B cell (primary cell): ENCODE data around the gene OSBPL5. TPM values are rescaled to one million over a fixed set of nuclear protein-coding genes. Genes with fewer than 3 reads are reported as not detected.

ENCODE experiments used
- ATAC-seq: fragments of 200-7000 bp; cut with Tn5 transposase; one replicate; pipeline ENCODE4 v1.10.0; 2021; ENCODE audit warnings: low read depth, mild to moderate bottlenecking, moderate number of reproducible peaks, moderate library complexity
- CTCF ChIA-PET: fragments of 350-600 bp; sonication (Branson Sonifier 250); formaldehyde crosslinking; loops from one replicate; lab custom pipeline; 2021; ENCODE audit warnings: antibody characterized with exemption, inconsistent platforms; lab: Charles Lee
- POLR2A ChIA-PET: fragments of 350-600 bp; sonication (Branson Sonifier 250); formaldehyde crosslinking; loops from one replicate; lab custom pipeline; 2021; ENCODE audit warnings: antibody characterized with exemption; lab: Charles Lee
- DNase-seq: peaks from one replicate; pipeline ENCODE4 v3.0.0; 2013
- H2AFZ ChIP-seq: 2 replicates; pipeline ENCODE4 v1.6.1; 2012; ENCODE audit warnings: mild to moderate bottlenecking, low read depth, low read length; ENCODE audit not compliant: insufficient read depth, poor library complexity, severe bottlenecking
- H3K27ac ChIP-seq, 2 donors: 1 replicate in 1 of 2; 2 replicates in 1 of 2; pipeline ENCODE4 v1.5.1; 2012 to 2013; ENCODE audit warnings: low read length in 2 of 2, mild to moderate bottlenecking in 2 of 2, moderate library complexity in 1 of 2
- H3K27me3 ChIP-seq, 4 experiments: fragments of 200-600 bp in 1 of 4; sonication (generic) in 1 of 4; replicated peaks in 1 of 4; 1 replicate in 2 of 4; 2 replicates in 2 of 4; pipeline versions ENCODE4 v1.6.1 to v1.7.0; 2013 to 2016; ENCODE audit warnings: low read length in 3 of 4, mild to moderate bottlenecking in 2 of 4, mixed read lengths in 1 of 4, moderate library complexity in 1 of 4; ENCODE audit not compliant: insufficient read depth in 4 of 4, control insufficient read depth in 3 of 4; ENCODE audit errors: control extremely low read depth in 1 of 4
- H3K36me3 ChIP-seq, 2 experiments: replicated peaks in 1 of 2; 1 replicate in 1 of 2; 2 replicates in 1 of 2; pipeline versions ENCODE4 v1.6.1 to v1.7.1; 2013; ENCODE audit warnings: low read length in 1 of 2; ENCODE audit not compliant: insufficient read depth in 2 of 2, control insufficient read depth in 1 of 2; ENCODE audit errors: control extremely low read depth in 1 of 2, extremely low read depth in 1 of 2
- H3K4me1 ChIP-seq, 2 donors: fragments of 200-600 bp in 1 of 2; sonication (generic) in 1 of 2; 1 replicate in 1 of 2; 2 replicates in 1 of 2; pipeline versions ENCODE4 v1.5.1 to v1.6.1; 2013 to 2017; ENCODE audit warnings: low read length in 2 of 2; ENCODE audit not compliant: control insufficient read depth in 2 of 2, insufficient read depth in 2 of 2
- H3K4me2 ChIP-seq: replicated peaks from 2 replicates; pipeline ENCODE3; 2012; ENCODE audit warnings: mild to moderate bottlenecking, low read depth, low read length; ENCODE audit not compliant: poor library complexity, severe bottlenecking
- H3K4me3 ChIP-seq, 5 experiments: fragments of 200-600 bp in 1 of 5; sonication (generic) in 1 of 5; 1 replicate in 3 of 5; 2 replicates in 2 of 5; pipeline versions ENCODE4 v1.5.1 to v1.7.0; 2011 to 2016; ENCODE audit warnings: low read length in 4 of 5, mild to moderate bottlenecking in 4 of 5, low read depth in 2 of 5, control low read depth in 1 of 5, moderate library complexity in 1 of 5; ENCODE audit not compliant: insufficient read depth in 1 of 5; ENCODE audit errors: control extremely low read depth in 1 of 5, extremely low read depth in 1 of 5
- H3K79me2 ChIP-seq: fragments of 200-600 bp; sonication (generic); one replicate; pipeline ENCODE4 v1.6.0; 2016; ENCODE audit warnings: low read length; ENCODE audit not compliant: control insufficient read depth, insufficient read depth
- H3K9ac ChIP-seq: fragments of 200-600 bp; sonication (generic); 2 replicates; pipeline ENCODE4 v1.6.1; 2017; ENCODE audit warnings: mild to moderate bottlenecking, low read length, moderate library complexity
- H3K9me3 ChIP-seq, 3 donors: one replicate each; pipeline versions ENCODE4 v1.6.1 to v1.7.1; 2013; ENCODE audit warnings: low read length in 2 of 3; ENCODE audit not compliant: control insufficient read depth in 2 of 3, insufficient read depth in 1 of 3; ENCODE audit errors: control extremely low read depth in 1 of 3
- H4K20me1 ChIP-seq: 2 replicates; pipeline ENCODE4 v1.6.0; 2012; ENCODE audit warnings: mild to moderate bottlenecking, low read length; ENCODE audit not compliant: insufficient read depth, control insufficient read depth, poor library complexity, severe bottlenecking
- H3K27ac Mint-ChIP-seq: one replicate; pipeline ENCODE4 v1.8.0; 2021; ENCODE audit warnings: mixed read lengths
- H3K27me3 Mint-ChIP-seq: one replicate; pipeline ENCODE4 v1.8.0; 2021; ENCODE audit warnings: mixed read lengths
- H3K4me1 Mint-ChIP-seq: one replicate; pipeline ENCODE4 v1.8.0; 2021; ENCODE audit warnings: mixed read lengths
- H3K4me3 Mint-ChIP-seq: one replicate; pipeline ENCODE4 v1.8.0; 2021; ENCODE audit warnings: mixed read lengths
- H3K9me3 Mint-ChIP-seq: one replicate; pipeline ENCODE4 v1.8.0; 2022; ENCODE audit warnings: mixed read lengths; ENCODE audit not compliant: insufficient read depth
- EZH2 ChIP-seq: IDR thresholded peaks from 2 replicates; pipeline ENCODE4 v1.6.1; 2012; ENCODE audit warnings: borderline replicate concordance, low read depth, mild to moderate bottlenecking, moderate library complexity, low read length; ENCODE audit not compliant: insufficient read depth, poor library complexity, severe bottlenecking
- WGBS: methylation state at CpG from one replicate; pipeline ENCODE4 v1.1.5; 2013; ENCODE audit warnings: missing lambda C conversion rate; ENCODE audit not compliant: insufficient coverage; 5-methylcytosine and 5-hydroxymethylcytosine counted together
- intact Hi-C: fragments of 100-400 bp; cut with micrococcal nuclease; formaldehyde crosslinking; loops from one replicate; pipeline ENCODE4 v1.10.0; 2022
- polyA plus RNA-seq: library from polyadenylated mRNA; depleted of rRNA; stranded (reverse); fragments of >200 nt; gene quantifications from 2 replicates; pipeline ENCODE4 v1.2.3, GENCODE V29; 2012
- total RNA-seq, 2 donors: library from RNA; stranded (reverse); fragments of 120-200 nt in 1 of 2; gene quantifications; 1 replicate in 1 of 2; 2 replicates in 1 of 2; pipeline versions ENCODE4 v1.2.3 to v1.2.4, GENCODE V29; 2013 to 2022
- TF ChIP-seq, protein P1 (sequence below): fragments of 200-600 bp; IDR thresholded peaks from one replicate; pipeline ENCODE4 v1.8.0; 2022; ENCODE audit warnings: antibody characterized with exemption, mild to moderate bottlenecking

OSBPL5 gene
- total and polyA plus RNA-seq, 2 donors (not counting 1 experiment from before 2014, with no cell fraction given): 0.15 to 1.2 TPM

DNA sequence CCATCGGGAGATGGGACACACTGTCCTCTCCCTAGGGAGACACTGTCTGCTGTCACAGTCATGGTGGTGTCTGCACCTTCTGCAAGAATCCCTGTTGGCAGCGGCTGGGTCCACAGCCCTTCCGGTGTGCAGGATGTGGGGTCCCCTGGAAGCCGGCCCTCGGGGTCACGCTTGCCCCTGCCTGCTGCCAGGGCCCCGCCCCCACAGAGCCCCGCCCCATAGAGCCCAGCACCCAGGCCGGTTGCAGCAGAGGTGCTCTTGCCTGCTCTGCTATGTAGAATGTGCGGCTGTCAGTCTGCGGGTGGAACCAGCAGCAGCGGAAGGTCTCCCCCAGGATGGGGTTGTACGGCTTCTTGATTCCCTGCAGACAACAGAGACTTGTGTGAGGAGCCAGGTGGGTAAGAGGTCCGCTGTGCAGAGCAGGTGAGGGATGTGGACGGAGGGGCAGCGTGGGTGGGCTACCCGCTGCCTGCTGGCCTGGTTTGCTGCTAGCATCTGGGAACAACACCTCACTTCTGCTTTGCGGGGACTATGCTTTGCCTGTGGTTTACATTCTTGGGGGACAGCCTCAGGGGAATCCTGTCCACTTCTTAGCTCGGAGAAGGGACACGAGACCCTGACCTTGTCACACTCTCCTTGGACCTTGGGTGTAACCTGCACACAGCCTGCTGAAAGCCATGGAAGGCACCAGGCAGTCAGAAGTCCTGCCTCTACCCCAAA, 63.0 kb downstream of the OSBPL5 start:
- POLR2A ChIA-PET: no interaction called here
- Mint-ChIP-seq H3K27ac (no peak overlapping the region), H3K4me1 (no peaks in the 10 kb centered on the region), H3K4me3 (no peak overlapping the region), H3K27me3 (peaks cover 5% of the 10 kb centered on the region), H3K9me3 (no peaks in the 10 kb centered on the region)
- Histone ChIP-seq H3K9me3 (no peaks in the 10 kb centered on the region), H2AFZ (no peak overlapping the region), H3K27me3 (no peaks in the 10 kb centered on the region), H3K4me1 (no peaks in the 10 kb centered on the region), H3K4me3 (no peak overlapping the region), H3K9ac (no peak overlapping the region), H3K36me3 (no peaks in the 10 kb centered on the region), H4K20me1 (no peaks in the 10 kb centered on the region), H3K27ac (no peak overlapping the region), H3K79me2 (no peaks in the 10 kb centered on the region), H3K4me2 (no peak overlapping the region)
- CTCF ChIA-PET: no interaction called here
- WGBS: 85% methylated on average over 20 of the region's 20 CpGs
- no peak for TF ChIP-seq EZH2
- TF ChIP-seq, protein P1, sequence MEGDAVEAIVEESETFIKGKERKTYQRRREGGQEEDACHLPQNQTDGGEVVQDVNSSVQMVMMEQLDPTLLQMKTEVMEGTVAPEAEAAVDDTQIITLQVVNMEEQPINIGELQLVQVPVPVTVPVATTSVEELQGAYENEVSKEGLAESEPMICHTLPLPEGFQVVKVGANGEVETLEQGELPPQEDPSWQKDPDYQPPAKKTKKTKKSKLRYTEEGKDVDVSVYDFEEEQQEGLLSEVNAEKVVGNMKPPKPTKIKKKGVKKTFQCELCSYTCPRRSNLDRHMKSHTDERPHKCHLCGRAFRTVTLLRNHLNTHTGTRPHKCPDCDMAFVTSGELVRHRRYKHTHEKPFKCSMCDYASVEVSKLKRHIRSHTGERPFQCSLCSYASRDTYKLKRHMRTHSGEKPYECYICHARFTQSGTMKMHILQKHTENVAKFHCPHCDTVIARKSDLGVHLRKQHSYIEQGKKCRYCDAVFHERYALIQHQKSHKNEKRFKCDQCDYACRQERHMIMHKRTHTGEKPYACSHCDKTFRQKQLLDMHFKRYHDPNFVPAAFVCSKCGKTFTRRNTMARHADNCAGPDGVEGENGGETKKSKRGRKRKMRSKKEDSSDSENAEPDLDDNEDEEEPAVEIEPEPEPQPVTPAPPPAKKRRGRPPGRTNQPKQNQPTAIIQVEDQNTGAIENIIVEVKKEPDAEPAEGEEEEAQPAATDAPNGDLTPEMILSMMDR: no peak
- intact Hi-C loops: no loop called here
- ATAC-seq (no peak), DNase-seq (no peak)

DNA sequence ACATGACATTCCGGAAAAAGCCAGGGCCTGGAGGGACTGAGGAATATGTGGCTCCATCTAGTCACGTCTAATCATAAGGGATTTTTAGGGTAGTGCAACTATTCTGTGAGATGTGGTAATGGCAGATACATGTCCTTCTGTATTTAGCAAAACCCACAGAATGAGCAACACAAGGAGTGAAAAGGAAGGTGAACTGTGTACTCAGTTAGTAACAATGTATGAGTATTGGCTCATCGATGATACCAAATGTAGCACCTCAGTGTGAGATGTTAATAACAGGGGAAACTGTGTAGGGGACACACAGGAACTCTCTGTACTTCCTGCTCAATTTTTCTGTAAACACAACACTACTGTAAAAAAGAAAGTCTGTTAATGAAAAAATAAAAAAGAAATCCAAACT, 65.9 kb downstream of the OSBPL5 start:
- Mint-ChIP-seq H3K27me3 (peaks cover 10% of the 10 kb centered on the region), H3K4me1 (no peaks in the 10 kb centered on the region), H3K9me3 (no peaks in the 10 kb centered on the region), H3K4me3 (no peak overlapping the region), H3K27ac (no peak overlapping the region)
- peaks cover 0 to under 1% (median 0%) of the 10 kb centered on the region in 4 experiments for H3K27me3 ChIP-seq
- no peak for TF ChIP-seq EZH2
- TF ChIP-seq, protein P1: no peak
- no peak overlapping the region for H3K4me2 ChIP-seq
- ChIA-PET CTCF (interaction anchor here (1.6 kb wide), 1 partner anchor 8 kb away, joined by 8 read pairs; no protein-coding TSS in a partner anchor), POLR2A (no interaction called here)
- H3K9me3 ChIP-seq: no peaks in the 10 kb centered on the region
- no peaks in the 10 kb centered on the region for H4K20me1 ChIP-seq
- H3K36me3 ChIP-seq: no peaks in the 10 kb centered on the region
- H2AFZ ChIP-seq: no peak overlapping the region
- ATAC-seq: no peak
- H3K4me3 ChIP-seq: no peak overlapping the region
- whole genome bisulfite sequencing: 100% methylated on average over 2 of the region's 3 CpGs
- H3K27ac ChIP-seq: no peak overlapping the region
- DNase-seq: no peak
- no peaks in the 10 kb centered on the region for H3K79me2 ChIP-seq
- intact Hi-C loops: no loop called here
- H3K9ac ChIP-seq: no peak overlapping the region
- no peaks in the 10 kb centered on the region for H3K4me1 ChIP-seq
